GM04504 (cell line): ENCODE results near the gene CHIC2.
"Not testable (repeated sequence)": the region's sequence is repeated elsewhere in the genome, so short reads cannot be mapped to it uniquely, and the experiment has no call there.

Experiments
- DNase-seq: peaks from one replicate; pipeline ENCODE4 v3.0.0-alpha.2; 2012; ENCODE audit warnings: low read depth

Gene CHIC2

GRCh38 chr4:54061067-54061466, 3.3 kb downstream of the CHIC2 start:
- DNase-seq = no peak

- no peak for DNase-seq
Measured at GRCh38 chr4:54060116-54060515, 4.3 kb downstream of the CHIC2 start.

GRCh38 chr4:54058171-54058570, 6.2 kb downstream of the CHIC2 start:
- DNase-seq = no peak

- DNase-seq = no peak
Measured at GRCh38 chr4:54056360-54056759, 8.0 kb downstream of the CHIC2 start.

GRCh38 chr4:54055494-54055893, 8.9 kb downstream of the CHIC2 start:
- no peak for DNase-seq

GRCh38 chr4:54054501-54054900, 9.9 kb downstream of the CHIC2 start:
- DNase-seq = no peak

GRCh38 chr4:54053322-54053721, 11.1 kb downstream of the CHIC2 start:
- not testable (repeated sequence) for DNase-seq

GRCh38 chr4:54050214-54050904, 14.0 kb downstream of the CHIC2 start:
- DNase-seq = no peak

GRCh38 chr4:54043630-54044029, 20.8 kb downstream of the CHIC2 start:
- not testable (repeated sequence) for DNase-seq

- no peak for DNase-seq
Measured at GRCh38 chr4:54041933-54042332, 22.5 kb downstream of the CHIC2 start.

- DNase-seq = no peak
Measured at GRCh38 chr4:54041100-54041499, 23.3 kb downstream of the CHIC2 start.

GRCh38 chr4:54038056-54038455, 26.3 kb downstream of the CHIC2 start:
- DNase-seq = no peak

- DNase-seq = no peak
Measured at GRCh38 chr4:54036184-54036583, 28.2 kb downstream of the CHIC2 start.

GRCh38 chr4:54032558-54033135, 31.8 kb downstream of the CHIC2 start:
- DNase-seq = no peak

- no peak for DNase-seq
Measured at GRCh38 chr4:54027311-54027710, 37.1 kb downstream of the CHIC2 start.

- no peak for DNase-seq
Measured at GRCh38 chr4:54025582-54025981, 38.8 kb downstream of the CHIC2 start.

GRCh38 chr4:54023019-54023418, 41.4 kb downstream of the CHIC2 start:
- DNase-seq = not testable (repeated sequence)

GRCh38 chr4:54017974-54018373, 46.4 kb downstream of the CHIC2 start:
- DNase-seq = no peak

GRCh38 chr4:54017308-54017707, 47.1 kb downstream of the CHIC2 start:
- DNase-seq = no peak

GRCh38 chr4:54016504-54016903, 47.9 kb downstream of the CHIC2 start:
- DNase-seq = no peak

- no peak for DNase-seq
Measured at GRCh38 chr4:54015423-54016030, 48.9 kb downstream of the CHIC2 start.

GRCh38 chr4:54014666-54015160, 49.7 kb downstream of the CHIC2 start:
- no peak for DNase-seq

- no peak for DNase-seq
Measured at GRCh38 chr4:54011201-54011600, 53.2 kb downstream of the CHIC2 start.
